ENCODE data around the gene DNAJC17. TPM values are rescaled to one million over a fixed set of nuclear protein-coding genes. Genes with fewer than 3 reads are reported as not detected.

Gene DNAJC17
- total RNA-seq, 1 donor from 2014 or later: 59.2 TPM

DNA sequence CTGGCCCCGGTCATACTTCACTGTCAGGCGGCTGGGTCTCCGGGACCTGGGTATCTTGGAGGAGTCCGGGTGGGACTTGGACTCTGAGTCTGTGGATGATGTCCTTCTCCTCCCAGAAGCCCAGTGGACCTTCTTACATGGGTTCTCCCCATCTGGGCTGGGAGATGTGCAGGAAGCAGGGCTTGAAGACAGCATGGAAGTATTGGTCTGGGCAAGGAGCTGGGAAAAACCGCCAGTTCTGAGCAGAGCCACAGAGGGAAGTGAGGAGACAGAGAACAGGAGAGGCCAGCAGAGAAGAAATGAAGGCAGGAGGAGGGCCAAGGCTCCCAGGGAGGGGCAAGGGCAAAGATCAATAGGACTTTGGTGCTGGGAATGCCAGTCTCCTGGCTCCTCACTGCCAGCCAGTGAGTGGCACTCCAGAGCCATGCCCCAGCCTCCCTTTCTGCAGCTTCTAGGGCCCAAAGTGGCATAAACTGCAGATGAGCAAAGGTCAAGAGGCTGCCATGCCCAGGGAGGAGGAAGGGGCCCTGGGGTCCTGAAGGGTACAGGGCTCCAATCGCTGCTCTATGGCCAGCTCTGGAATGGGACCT lies 21.3 kb upstream of the DNAJC17 start, which contains the start of gene PPP1R14D:
PPP1R14D (minus strand) TSS at position 262 of the 590 bp plus-strand sequence; CDS start at position 195, 67 bp downstream.
- Histone ChIP-seq H3K27me3 (ENCODE audit: control insufficient read depth, insufficient read depth, low read length) (no peaks in the 10 kb centered on the region), H3K36me3 (ENCODE audit: control insufficient read depth, insufficient read depth, low read length) (no peaks in the 10 kb centered on the region), H3K4me3 (ENCODE audit: low read depth, low read length) (no peak within 1 kb of the TSS)
- DNase-seq (ENCODE audit: low read depth): no peak
- TF ChIP-seq, protein P1, sequence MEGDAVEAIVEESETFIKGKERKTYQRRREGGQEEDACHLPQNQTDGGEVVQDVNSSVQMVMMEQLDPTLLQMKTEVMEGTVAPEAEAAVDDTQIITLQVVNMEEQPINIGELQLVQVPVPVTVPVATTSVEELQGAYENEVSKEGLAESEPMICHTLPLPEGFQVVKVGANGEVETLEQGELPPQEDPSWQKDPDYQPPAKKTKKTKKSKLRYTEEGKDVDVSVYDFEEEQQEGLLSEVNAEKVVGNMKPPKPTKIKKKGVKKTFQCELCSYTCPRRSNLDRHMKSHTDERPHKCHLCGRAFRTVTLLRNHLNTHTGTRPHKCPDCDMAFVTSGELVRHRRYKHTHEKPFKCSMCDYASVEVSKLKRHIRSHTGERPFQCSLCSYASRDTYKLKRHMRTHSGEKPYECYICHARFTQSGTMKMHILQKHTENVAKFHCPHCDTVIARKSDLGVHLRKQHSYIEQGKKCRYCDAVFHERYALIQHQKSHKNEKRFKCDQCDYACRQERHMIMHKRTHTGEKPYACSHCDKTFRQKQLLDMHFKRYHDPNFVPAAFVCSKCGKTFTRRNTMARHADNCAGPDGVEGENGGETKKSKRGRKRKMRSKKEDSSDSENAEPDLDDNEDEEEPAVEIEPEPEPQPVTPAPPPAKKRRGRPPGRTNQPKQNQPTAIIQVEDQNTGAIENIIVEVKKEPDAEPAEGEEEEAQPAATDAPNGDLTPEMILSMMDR (IDR thresholded peaks at IDR 0.05; ENCODE audit: insufficient read depth, low read length, poor library complexity, severe bottlenecking): no peak

DNA sequence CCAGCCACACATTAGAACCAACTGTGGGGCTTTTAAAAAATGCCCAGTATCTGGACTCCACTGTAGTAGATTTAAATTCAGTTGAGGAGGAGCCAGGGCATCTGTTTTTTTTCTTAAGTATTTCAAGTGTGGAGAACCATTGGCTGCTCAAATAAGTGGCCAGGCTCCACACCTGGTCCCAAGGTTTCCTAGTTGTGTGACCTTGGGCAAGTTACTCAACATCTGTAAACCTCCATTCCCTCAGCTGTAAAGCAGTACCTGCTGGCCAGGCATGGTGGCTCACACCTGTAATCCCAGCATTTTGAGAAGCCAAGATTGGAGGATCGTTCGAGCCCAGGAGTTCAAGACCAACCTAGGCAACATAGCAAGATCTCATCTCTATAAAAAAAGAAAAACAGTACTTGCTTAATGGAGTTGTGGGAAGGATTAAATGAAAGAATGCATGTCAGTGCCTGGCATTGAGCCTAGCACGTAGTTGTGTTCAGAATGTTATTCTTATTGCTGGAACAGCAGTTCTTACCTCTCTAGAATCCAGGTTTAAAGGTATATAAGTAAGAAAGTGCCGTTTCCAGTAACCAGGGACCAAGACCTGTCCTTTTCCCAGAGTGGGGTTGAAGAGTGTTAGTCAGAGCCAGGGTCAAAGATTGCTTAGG lies 19.3 kb upstream of the DNAJC17 start:
- TF ChIP-seq, protein P1 (IDR thresholded peaks at IDR 0.05; ENCODE audit: insufficient read depth, low read length, poor library complexity, severe bottlenecking): no peak
- Histone ChIP-seq H3K4me3 (ENCODE audit: low read depth, low read length) (no peak overlapping the region), H3K27me3 (ENCODE audit: control insufficient read depth, insufficient read depth, low read length) (no peaks in the 10 kb centered on the region), H3K36me3 (ENCODE audit: control insufficient read depth, insufficient read depth, low read length) (no peaks in the 10 kb centered on the region)
- no peak for DNase-seq (ENCODE audit: low read depth)

DNA sequence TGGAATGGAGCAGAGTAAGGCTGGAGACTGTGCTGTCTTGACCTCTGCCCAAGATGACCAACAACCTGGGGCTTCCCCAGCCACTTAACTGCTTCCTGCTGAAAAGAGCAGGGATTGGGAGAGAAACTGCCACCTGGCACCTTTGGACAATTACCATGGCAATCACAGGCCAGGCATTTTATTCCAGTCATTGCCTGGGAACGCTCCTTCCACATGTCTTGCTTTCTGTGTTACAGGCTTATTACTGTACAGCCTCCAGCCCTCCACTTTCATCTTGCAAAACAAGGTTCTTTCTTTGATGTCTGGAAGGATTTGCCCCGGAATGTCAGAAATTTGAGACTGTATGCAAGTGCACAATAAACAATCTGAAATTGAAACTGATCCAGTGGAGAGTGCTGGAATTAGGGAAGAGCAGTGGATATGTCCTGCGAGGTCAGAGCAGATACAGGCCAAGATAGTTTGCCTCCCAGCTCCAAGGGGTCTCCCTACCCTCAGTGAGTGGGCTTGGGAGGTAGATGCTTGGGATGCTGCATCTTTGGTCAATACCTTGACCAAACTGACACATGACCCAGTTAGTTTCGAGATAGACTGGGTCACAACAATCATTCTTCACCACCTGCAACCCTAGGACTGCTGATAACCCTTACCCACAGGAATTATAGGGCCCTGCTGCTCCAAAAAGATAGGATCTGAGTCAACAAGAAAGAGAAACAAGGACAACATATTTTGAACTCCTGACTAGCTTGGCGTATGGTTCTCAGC lies 18.6 kb upstream of the DNAJC17 start:
- TF ChIP-seq, protein P1 (IDR thresholded peaks at IDR 0.05; ENCODE audit: insufficient read depth, low read length, poor library complexity, severe bottlenecking): no peak
- Histone ChIP-seq H3K27me3 (ENCODE audit: control insufficient read depth, insufficient read depth, low read length) (no peaks in the 10 kb centered on the region), H3K4me3 (ENCODE audit: low read depth, low read length) (no peak overlapping the region), H3K36me3 (ENCODE audit: control insufficient read depth, insufficient read depth, low read length) (no peaks in the 10 kb centered on the region)
- peak; percentile 43 for DNase-seq (ENCODE audit: low read depth)

DNA sequence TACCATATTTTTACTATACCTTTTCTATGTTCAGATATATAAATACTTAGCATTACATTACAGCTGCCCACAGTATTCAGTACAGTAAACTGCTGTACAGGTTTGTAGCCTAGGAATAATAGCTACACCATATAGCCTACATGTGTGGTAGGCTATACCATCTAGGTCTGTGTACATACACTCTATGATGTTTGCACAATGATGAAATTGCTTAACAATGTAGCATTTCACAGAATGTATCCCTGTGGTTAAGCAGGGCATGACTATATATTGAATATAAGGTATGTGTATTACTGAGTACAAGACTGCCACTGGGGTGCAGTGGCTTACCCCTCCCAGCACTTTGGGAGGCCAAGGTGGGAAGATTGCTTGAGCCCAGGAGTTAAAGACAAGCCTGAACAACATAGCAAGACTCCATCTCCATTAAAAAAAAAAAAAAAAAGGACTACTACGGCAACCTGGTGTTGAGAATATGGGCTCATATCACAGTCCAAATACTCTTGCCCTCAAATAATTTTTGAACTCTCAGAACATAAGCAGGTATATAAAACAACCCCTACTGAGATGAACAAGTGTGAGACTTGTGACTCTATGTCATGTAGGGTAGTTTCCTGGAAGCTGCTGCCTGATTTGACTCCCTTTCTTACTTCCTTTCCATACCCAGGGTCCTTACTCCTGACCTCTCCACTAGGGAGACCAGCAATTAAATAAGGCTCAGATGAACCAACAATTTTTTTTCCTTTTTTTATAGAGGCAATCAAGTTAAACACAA lies 16.5 kb upstream of the DNAJC17 start:
- no peak for DNase-seq (ENCODE audit: low read depth)
- Histone ChIP-seq H3K4me3 (ENCODE audit: low read depth, low read length) (no peak overlapping the region), H3K36me3 (ENCODE audit: control insufficient read depth, insufficient read depth, low read length) (no peaks in the 10 kb centered on the region), H3K27me3 (ENCODE audit: control insufficient read depth, insufficient read depth, low read length) (no peaks in the 10 kb centered on the region)
- TF ChIP-seq, protein P1 (IDR thresholded peaks at IDR 0.05; ENCODE audit: insufficient read depth, low read length, poor library complexity, severe bottlenecking): no peak

DNA sequence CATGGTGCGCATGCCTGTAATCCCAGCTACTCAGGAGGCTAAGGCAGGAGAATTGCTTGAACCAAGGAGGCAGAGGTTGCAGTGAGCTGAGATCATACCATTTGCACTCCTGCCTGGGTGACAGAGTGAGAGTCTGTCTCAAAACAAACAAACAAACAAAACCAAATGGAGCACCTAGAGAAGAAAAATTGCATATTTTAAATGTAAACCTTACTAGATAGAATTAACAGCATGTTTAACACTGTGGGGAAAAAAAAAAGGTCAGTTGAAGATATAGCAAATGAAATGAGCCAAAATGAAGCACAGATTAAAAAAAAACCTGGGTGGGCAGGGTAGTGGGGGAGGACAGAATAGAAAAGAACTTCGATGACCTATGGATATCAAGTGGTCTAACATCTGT lies 13.9 kb upstream of the DNAJC17 start:
- DNase-seq (ENCODE audit: low read depth): no peak
- Histone ChIP-seq H3K27me3 (ENCODE audit: control insufficient read depth, insufficient read depth, low read length) (no peaks in the 10 kb centered on the region), H3K4me3 (ENCODE audit: low read depth, low read length) (no peak overlapping the region), H3K36me3 (ENCODE audit: control insufficient read depth, insufficient read depth, low read length) (no peaks in the 10 kb centered on the region)
- TF ChIP-seq, protein P1 (IDR thresholded peaks at IDR 0.05; ENCODE audit: insufficient read depth, low read length, poor library complexity, severe bottlenecking): no peak

Measured in kidney epithelial cell (primary cell).